DLD1 (cell line): ENCODE results near the gene CFAP46.
"Not testable (repeated sequence)": the region's sequence is repeated elsewhere in the genome, so short reads cannot be mapped to it uniquely, and the experiment has no call there.

ENCODE experiments used
- in situ Hi-C: cut with HindIII; loops from 2 replicates; pipeline ENCODE4 v1.10.0; 2017; ENCODE audit warnings: low sequenced_read_pairs

The CFAP46 gene

GRCh38 chr10:132964707-132965410 lies 22.5 kb upstream of the CFAP46 start:
- in situ Hi-C loops: loop anchor here (5.0 kb wide), 1 partner anchor 38 kb away; no protein-coding TSS in a partner anchor

GRCh38 chr10:132964231-132964630 lies 21.9 kb upstream of the CFAP46 start:
- in situ Hi-C loops: loop anchor here (5.0 kb wide), 1 partner anchor 37 kb away; no protein-coding TSS in a partner anchor

GRCh38 chr10:132963430-132963960 lies 21.1 kb upstream of the CFAP46 start:
- in situ Hi-C loops: loop anchor here (5.0 kb wide), 1 partner anchor 36 kb away; no protein-coding TSS in a partner anchor

- in situ Hi-C loops: loop anchor here (5.0 kb wide), 1 partner anchor 36 kb away; no protein-coding TSS in a partner anchor
Measured at GRCh38 chr10:132962623-132963429, 20.5 kb upstream of the CFAP46 start.

GRCh38 chr10:132961787-132962622 lies 19.6 kb upstream of the CFAP46 start:
- in situ Hi-C loops: loop anchor here (5.0 kb wide), 1 partner anchor 35 kb away; no protein-coding TSS in a partner anchor

GRCh38 chr10:132961420-132961786 lies 19.0 kb upstream of the CFAP46 start:
- in situ Hi-C loops: loop anchor here (5.0 kb wide), 1 partner anchor 34 kb away; no protein-coding TSS in a partner anchor

GRCh38 chr10:132960631-132961419 lies 18.5 kb upstream of the CFAP46 start:
- in situ Hi-C loops: loop anchor here (5.0 kb wide), 1 partner anchor 34 kb away; no protein-coding TSS in a partner anchor

GRCh38 chr10:132960071-132960472 lies 17.7 kb upstream of the CFAP46 start:
- in situ Hi-C loops: loop anchor here (5.0 kb wide), 1 partner anchor 33 kb away; no protein-coding TSS in a partner anchor

- in situ Hi-C loops: no loop called here
Measured at GRCh38 chr10:132959559-132959961, 17.2 kb upstream of the CFAP46 start.

- in situ Hi-C loops: no loop called here
Measured at GRCh38 chr10:132958883-132959558, 16.7 kb upstream of the CFAP46 start.

GRCh38 chr10:132957981-132958882 lies 15.9 kb upstream of the CFAP46 start:
- in situ Hi-C loops: no loop called here

GRCh38 chr10:132957131-132957530 lies 14.8 kb upstream of the CFAP46 start:
- in situ Hi-C loops: no loop called here

GRCh38 chr10:132956259-132956658 lies 13.9 kb upstream of the CFAP46 start:
- in situ Hi-C loops: not testable (repeated sequence)

GRCh38 chr10:132955479-132955878 lies 13.1 kb upstream of the CFAP46 start:
- in situ Hi-C loops: no loop called here

GRCh38 chr10:132953428-132953827 lies 11.1 kb upstream of the CFAP46 start:
- in situ Hi-C loops: no loop called here

GRCh38 chr10:132951926-132952325 lies 9.6 kb upstream of the CFAP46 start:
- in situ Hi-C loops: no loop called here

- in situ Hi-C loops: loop anchor here (25.0 kb wide), 2 partner anchors 89 to 214 kb away; partner anchors contain the start of gene KNDC1
Measured at GRCh38 chr10:132948351-132948750, 6.0 kb upstream of the CFAP46 start.

- in situ Hi-C loops: loop anchor here (25.0 kb wide), 2 partner anchors 89 to 214 kb away; partner anchors contain the start of gene KNDC1
Measured at GRCh38 chr10:132947843-132948242, 5.5 kb upstream of the CFAP46 start.
